Measurements from ENCODE around the gene BCCIP. TPM values are rescaled to one million over a fixed set of nuclear protein-coding genes. Genes with fewer than 3 reads are reported as not detected.

The BCCIP gene
- total RNA-seq, 6 donors from 2014 or later: 13.7 to 53.8 (median 35.2) TPM

- ATAC-seq (ENCODE audit: low FRiP score in 2 of 2) (no peak), DNase-seq (no peak)
- H3K4me1 ChIP-seq: no peaks in the 10 kb centered on the region
- WGBS, 2 donors: 84 to 90% methylated on average over 7 to 8 of the region's 8 CpGs
- no peak for TF ChIP-seq CTCF (IDR thresholded peaks at IDR 0.05)
- TF ChIP-seq EP300 (IDR thresholded peaks at IDR 0.05): no peak
- TF ChIP-seq POLR2AphosphoS5 (IDR thresholded peaks at IDR 0.05): no peak
- no peak for TF ChIP-seq POLR2A (IDR thresholded peaks at IDR 0.05)
- no peaks in the 10 kb centered on the region for H3K9me3 ChIP-seq
- H3K27ac ChIP-seq: no peak overlapping the region
- no peak overlapping the region for H3K4me3 ChIP-seq
- no peaks in the 10 kb centered on the region for H3K27me3 ChIP-seq
- peaks cover 3 to 64% (median 38%) of the 10 kb centered on the region in 4 donors for H3K36me3 ChIP-seq
These were observed 25.9 kb upstream of the BCCIP start for GRCh38 chr10:125797424-125797823.

GRCh38 chr10:125797994-125798662 is 25.2 kb upstream of the BCCIP start:
- Histone ChIP-seq H3K4me1 (no peaks in the 10 kb centered on the region), H3K4me3 (no peak overlapping the region), H3K9me3 (no peaks in the 10 kb centered on the region), H3K36me3 (peaks cover 0 to 62% (median 35%) of the 10 kb centered on the region in 4 donors), H3K27ac (no peak overlapping the region), H3K27me3 (no peaks in the 10 kb centered on the region)
- no peak for TF ChIP-seq POLR2AphosphoS5 (IDR thresholded peaks at IDR 0.05)
- no peak for TF ChIP-seq CTCF (IDR thresholded peaks at IDR 0.05)
- no peak for TF ChIP-seq POLR2A (IDR thresholded peaks at IDR 0.05)
- TF ChIP-seq EP300 (IDR thresholded peaks at IDR 0.05): no peak
- ATAC-seq (ENCODE audit: low FRiP score in 2 of 2) (peak in 1 of 2 donors; percentile 62), DNase-seq (no peak)
- 57 to 63% methylated on average over 3 to 5 of the region's 5 CpGs for WGBS, 2 donors

GRCh38 chr10:125799451-125800182 is 23.7 kb upstream of the BCCIP start:
- no peak for ATAC-seq (ENCODE audit: low FRiP score in 2 of 2)
- Histone ChIP-seq H3K4me3 (no peak overlapping the region), H3K27me3 (no peaks in the 10 kb centered on the region), H3K4me1 (no peaks in the 10 kb centered on the region), H3K27ac (no peak overlapping the region), H3K36me3 (peaks cover 0 to 58% (median 25%) of the 10 kb centered on the region in 4 donors), H3K9me3 (no peaks in the 10 kb centered on the region)
- TF ChIP-seq EP300 (IDR thresholded peaks at IDR 0.05): no peak
- WGBS, 2 donors: 94 to 96% methylated on average over 8 of the region's 8 CpGs
- DNase-seq: no peak

- ATAC-seq (ENCODE audit: low FRiP score in 2 of 2) (no peak), DNase-seq (no peak)
- 75 to 94% methylated on average over 1 of the region's 1 CpG for WGBS, 2 donors
- no peaks in the 10 kb centered on the region for H3K4me1 ChIP-seq
- H3K27me3 ChIP-seq: no peaks in the 10 kb centered on the region
- no peaks in the 10 kb centered on the region for H3K9me3 ChIP-seq
- H3K36me3 ChIP-seq: peaks cover 0 to 62% (median 29%) of the 10 kb centered on the region in 4 donors
- no peak overlapping the region for H3K4me3 ChIP-seq
- H3K27ac ChIP-seq: no peak overlapping the region
- no peak for TF ChIP-seq POLR2AphosphoS5 (IDR thresholded peaks at IDR 0.05)
- TF ChIP-seq POLR2A (IDR thresholded peaks at IDR 0.05): no peak
- TF ChIP-seq EP300 (IDR thresholded peaks at IDR 0.05): no peak
These were observed 21.8 kb upstream of the BCCIP start for GRCh38 chr10:125801574-125801973.

- Histone ChIP-seq H3K36me3 (peaks cover 0 to 66% (median 34%) of the 10 kb centered on the region in 4 donors), H3K9me3 (no peaks in the 10 kb centered on the region), H3K27ac (no peak overlapping the region), H3K4me3 (no peak overlapping the region), H3K27me3 (no peaks in the 10 kb centered on the region), H3K4me1 (no peaks in the 10 kb centered on the region)
- TF ChIP-seq CTCF (IDR thresholded peaks at IDR 0.05) (no peak), POLR2A (IDR thresholded peaks at IDR 0.05) (no peak), EP300 (IDR thresholded peaks at IDR 0.05) (no peak), POLR2AphosphoS5 (IDR thresholded peaks at IDR 0.05) (no peak)
- ATAC-seq (ENCODE audit: low FRiP score in 2 of 2) (no peak), DNase-seq (peak in 1 of 2 donors; percentile 48)
- 85 to 95% methylated on average over 4 to 5 of the region's 5 CpGs for WGBS, 2 donors
These were observed 21.2 kb upstream of the BCCIP start for GRCh38 chr10:125802131-125802530.
